ENCODE results near the gene PRKAG2. TPM values are rescaled to one million over a fixed set of nuclear protein-coding genes. Genes with fewer than 3 reads are reported as not detected.

PRKAG2 gene
- total RNA-seq, 1 donor from 2014 or later: 18.5 TPM

DNA sequence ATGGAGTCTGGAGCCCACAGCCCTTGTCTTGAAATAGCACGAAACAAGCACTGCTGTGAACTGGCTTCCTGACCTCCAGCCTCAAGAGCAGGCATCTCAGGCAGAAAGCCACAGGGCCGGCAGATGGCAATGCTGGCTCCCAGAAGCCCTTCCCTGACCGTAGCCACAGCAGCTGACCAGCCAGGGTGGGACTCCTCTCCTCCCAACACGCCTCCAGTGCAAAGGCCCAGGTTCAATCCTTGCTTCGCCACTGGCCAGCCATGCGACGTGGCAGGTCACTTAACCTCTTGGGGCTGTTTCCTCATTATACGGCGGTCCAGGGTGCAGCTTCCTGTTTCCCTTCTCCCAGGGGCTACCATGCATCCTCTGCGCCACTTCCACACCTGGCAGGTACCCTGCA, 12.8 kb downstream of the PRKAG2 start:
- Mint-ChIP-seq H3K27me3 (ENCODE audit: insufficient read depth) (no peaks in the 10 kb centered on the region), H3K4me3 (no peak overlapping the region), H3K9me3 (no peaks in the 10 kb centered on the region), H3K36me3 (ENCODE audit: low read depth) (no peaks in the 10 kb centered on the region), H3K4me1 (ENCODE audit: low read depth) (no peaks in the 10 kb centered on the region), H3K27ac (no peak overlapping the region)
- intact Hi-C loops (cut with micrococcal nuclease): no loop called here
- DNase-seq (ENCODE audit: low spot score): no peak

DNA sequence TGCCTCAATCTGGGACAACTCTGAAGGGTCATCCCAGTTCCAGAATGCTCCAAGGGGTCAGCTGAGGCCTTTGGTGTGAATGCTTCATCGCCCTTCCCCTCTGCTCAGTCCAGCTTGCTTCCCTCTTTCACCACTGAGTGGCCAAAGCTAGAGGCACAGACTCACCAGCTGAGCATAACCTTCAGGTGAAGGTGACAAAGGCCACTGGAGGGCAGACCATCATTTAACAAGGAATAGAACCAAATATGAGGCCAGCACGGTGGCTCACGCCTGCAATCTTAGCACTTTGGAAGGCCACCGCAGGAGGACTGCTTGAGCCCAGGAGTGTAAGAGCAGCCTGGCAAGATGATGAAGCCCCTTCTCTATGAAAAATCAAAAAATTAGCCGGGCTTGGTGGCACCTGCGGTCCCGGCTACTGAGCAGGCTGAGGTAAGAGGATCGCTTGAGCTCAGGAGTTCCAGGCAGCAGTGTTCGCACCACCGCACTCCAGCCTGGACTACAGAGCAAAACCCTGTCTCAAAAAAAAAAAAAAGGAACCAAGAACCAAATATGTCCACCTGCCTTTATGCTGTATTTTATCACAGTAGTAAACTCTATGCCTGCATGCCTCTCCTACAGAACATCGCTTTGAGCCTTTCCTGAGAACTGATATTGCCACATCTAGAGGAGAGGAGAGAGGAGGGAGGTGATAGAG, 13.4 kb downstream of the PRKAG2 start:
- no peak for DNase-seq (ENCODE audit: low spot score)
- no peaks in the 10 kb centered on the region for H3K36me3 Mint-ChIP-seq (ENCODE audit: low read depth)
- no peaks in the 10 kb centered on the region for H3K27me3 Mint-ChIP-seq (ENCODE audit: insufficient read depth)
- intact Hi-C loops (cut with micrococcal nuclease): no loop called here
- H3K4me1 Mint-ChIP-seq (ENCODE audit: low read depth): no peaks in the 10 kb centered on the region
- H3K9me3 Mint-ChIP-seq: no peaks in the 10 kb centered on the region
- no peak overlapping the region for H3K27ac Mint-ChIP-seq
- no peak overlapping the region for H3K4me3 Mint-ChIP-seq

GRCh38 chr7:151862606-151863381, 14.1 kb downstream of the PRKAG2 start:
- H3K4me3 Mint-ChIP-seq: no peak overlapping the region
- H3K4me1 Mint-ChIP-seq (ENCODE audit: low read depth): no peaks in the 10 kb centered on the region
- no peaks in the 10 kb centered on the region for H3K36me3 Mint-ChIP-seq (ENCODE audit: low read depth)
- no peaks in the 10 kb centered on the region for H3K27me3 Mint-ChIP-seq (ENCODE audit: insufficient read depth)
- no peaks in the 10 kb centered on the region for H3K9me3 Mint-ChIP-seq
- no peak overlapping the region for H3K27ac Mint-ChIP-seq
- DNase-seq (ENCODE audit: low spot score): no peak
- intact Hi-C loops (cut with micrococcal nuclease): no loop called here

- no peaks in the 10 kb centered on the region for H3K27me3 Mint-ChIP-seq (ENCODE audit: insufficient read depth)
- no peak for DNase-seq (ENCODE audit: low spot score)
- H3K4me1 Mint-ChIP-seq (ENCODE audit: low read depth): no peaks in the 10 kb centered on the region
- H3K36me3 Mint-ChIP-seq (ENCODE audit: low read depth): no peaks in the 10 kb centered on the region
- no peak overlapping the region for H3K27ac Mint-ChIP-seq
- H3K4me3 Mint-ChIP-seq: no peak overlapping the region
- no peaks in the 10 kb centered on the region for H3K9me3 Mint-ChIP-seq
- intact Hi-C loops (cut with micrococcal nuclease): no loop called here
Observed at GRCh38 chr7:151861881-151862280, 15.0 kb downstream of the PRKAG2 start.

GRCh38 chr7:151860771-151861170, 16.1 kb downstream of the PRKAG2 start:
- H3K36me3 Mint-ChIP-seq (ENCODE audit: low read depth): no peaks in the 10 kb centered on the region
- H3K9me3 Mint-ChIP-seq: no peaks in the 10 kb centered on the region
- no peaks in the 10 kb centered on the region for H3K4me1 Mint-ChIP-seq (ENCODE audit: low read depth)
- intact Hi-C loops (cut with micrococcal nuclease): no loop called here
- H3K27me3 Mint-ChIP-seq (ENCODE audit: insufficient read depth): no peaks in the 10 kb centered on the region
- H3K4me3 Mint-ChIP-seq: no peak overlapping the region
- no peak for DNase-seq (ENCODE audit: low spot score)
- no peak overlapping the region for H3K27ac Mint-ChIP-seq

GRCh38 chr7:151859948-151860685, 16.8 kb downstream of the PRKAG2 start:
- H3K9me3 Mint-ChIP-seq: no peaks in the 10 kb centered on the region
- intact Hi-C loops (cut with micrococcal nuclease): no loop called here
- H3K36me3 Mint-ChIP-seq (ENCODE audit: low read depth): no peaks in the 10 kb centered on the region
- no peak overlapping the region for H3K27ac Mint-ChIP-seq
- no peaks in the 10 kb centered on the region for H3K27me3 Mint-ChIP-seq (ENCODE audit: insufficient read depth)
- no peak overlapping the region for H3K4me3 Mint-ChIP-seq
- H3K4me1 Mint-ChIP-seq (ENCODE audit: low read depth): no peaks in the 10 kb centered on the region
- DNase-seq (ENCODE audit: low spot score): no peak

GRCh38 chr7:151859111-151859947, 17.6 kb downstream of the PRKAG2 start:
- no peaks in the 10 kb centered on the region for H3K4me1 Mint-ChIP-seq (ENCODE audit: low read depth)
- H3K27ac Mint-ChIP-seq: no peak overlapping the region
- H3K9me3 Mint-ChIP-seq: no peaks in the 10 kb centered on the region
- intact Hi-C loops (cut with micrococcal nuclease): no loop called here
- H3K4me3 Mint-ChIP-seq: no peak overlapping the region
- no peak for DNase-seq (ENCODE audit: low spot score)
- H3K36me3 Mint-ChIP-seq (ENCODE audit: low read depth): no peaks in the 10 kb centered on the region
- no peaks in the 10 kb centered on the region for H3K27me3 Mint-ChIP-seq (ENCODE audit: insufficient read depth)

DNA sequence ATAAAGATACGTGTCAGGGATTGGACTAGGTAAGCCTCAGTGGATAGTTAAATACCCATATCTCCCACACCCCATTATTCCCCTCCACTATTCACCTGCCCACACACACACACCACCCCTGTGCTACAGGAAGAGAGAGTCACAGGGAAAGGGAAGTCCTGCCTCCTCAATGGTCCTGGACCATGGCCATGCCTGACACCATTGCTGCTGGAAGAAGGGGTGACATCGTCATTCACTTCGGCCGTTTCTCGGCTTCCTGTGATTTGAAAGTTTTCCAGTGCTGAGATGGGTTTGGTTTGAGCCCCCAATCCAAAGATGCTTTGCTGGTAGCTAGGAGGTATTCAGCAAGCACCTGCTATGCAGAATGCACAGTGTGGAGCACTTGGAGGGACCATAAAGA, 18.5 kb downstream of the PRKAG2 start:
- H3K27me3 Mint-ChIP-seq (ENCODE audit: insufficient read depth): no peaks in the 10 kb centered on the region
- H3K9me3 Mint-ChIP-seq: no peaks in the 10 kb centered on the region
- no peak overlapping the region for H3K27ac Mint-ChIP-seq
- no peak for DNase-seq (ENCODE audit: low spot score)
- H3K36me3 Mint-ChIP-seq (ENCODE audit: low read depth): no peaks in the 10 kb centered on the region
- no peaks in the 10 kb centered on the region for H3K4me1 Mint-ChIP-seq (ENCODE audit: low read depth)
- intact Hi-C loops (cut with micrococcal nuclease): no loop called here
- no peak overlapping the region for H3K4me3 Mint-ChIP-seq

- peaks cover 1% of the 10 kb centered on the region for H3K27me3 Mint-ChIP-seq (ENCODE audit: insufficient read depth)
- H3K4me1 Mint-ChIP-seq (ENCODE audit: low read depth): no peaks in the 10 kb centered on the region
- H3K27ac Mint-ChIP-seq: no peak overlapping the region
- intact Hi-C loops (cut with micrococcal nuclease): no loop called here
- DNase-seq (ENCODE audit: low spot score): no peak
- no peaks in the 10 kb centered on the region for H3K36me3 Mint-ChIP-seq (ENCODE audit: low read depth)
- H3K4me3 Mint-ChIP-seq: no peak overlapping the region
- H3K9me3 Mint-ChIP-seq: no peaks in the 10 kb centered on the region
Observed at GRCh38 chr7:151857866-151858450, 19.0 kb downstream of the PRKAG2 start.

- H3K4me3 Mint-ChIP-seq: no peak overlapping the region
- DNase-seq (ENCODE audit: low spot score): no peak
- no peaks in the 10 kb centered on the region for H3K4me1 Mint-ChIP-seq (ENCODE audit: low read depth)
- H3K27ac Mint-ChIP-seq: no peak overlapping the region
- peaks cover 6% of the 10 kb centered on the region for H3K27me3 Mint-ChIP-seq (ENCODE audit: insufficient read depth)
- intact Hi-C loops (cut with micrococcal nuclease): no loop called here
- H3K36me3 Mint-ChIP-seq (ENCODE audit: low read depth): no peaks in the 10 kb centered on the region
- no peaks in the 10 kb centered on the region for H3K9me3 Mint-ChIP-seq
Observed at GRCh38 chr7:151857412-151857811, 19.5 kb downstream of the PRKAG2 start.

- Mint-ChIP-seq H3K27me3 (ENCODE audit: insufficient read depth) (peaks cover 6% of the 10 kb centered on the region), H3K4me1 (ENCODE audit: low read depth) (peaks cover 4% of the 10 kb centered on the region), H3K27ac (no peak overlapping the region), H3K4me3 (no peak overlapping the region), H3K9me3 (no peaks in the 10 kb centered on the region), H3K36me3 (ENCODE audit: low read depth) (no peaks in the 10 kb centered on the region)
- intact Hi-C loops (cut with micrococcal nuclease): no loop called here
- DNase-seq (ENCODE audit: low spot score): no peak
Observed at GRCh38 chr7:151856516-151856915, 20.4 kb downstream of the PRKAG2 start.

DNA sequence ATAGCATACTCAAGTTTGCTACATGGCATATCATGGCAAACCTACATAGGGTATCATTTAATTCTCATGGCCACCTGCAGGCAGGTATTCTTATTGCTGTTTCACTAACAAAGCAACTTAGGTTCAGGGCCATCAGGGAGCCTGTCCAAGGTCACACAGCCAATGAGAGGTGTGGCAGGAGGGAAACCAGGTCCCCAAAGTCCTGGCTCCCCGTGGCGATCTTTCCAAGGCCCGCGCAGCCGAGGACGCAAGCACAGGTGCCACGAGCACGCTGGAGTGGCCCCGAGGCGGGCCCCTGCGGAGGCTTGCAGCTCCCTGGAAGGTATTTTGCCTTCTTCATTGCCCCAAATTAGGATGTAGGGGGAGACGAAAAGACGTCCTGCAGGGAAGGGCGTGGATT, 20.8 kb downstream of the PRKAG2 start:
- H3K27me3 Mint-ChIP-seq (ENCODE audit: insufficient read depth): peaks cover 6% of the 10 kb centered on the region
- H3K4me3 Mint-ChIP-seq: no peak overlapping the region
- H3K9me3 Mint-ChIP-seq: no peaks in the 10 kb centered on the region
- no peak overlapping the region for H3K27ac Mint-ChIP-seq
- peaks cover 8% of the 10 kb centered on the region for H3K4me1 Mint-ChIP-seq (ENCODE audit: low read depth)
- intact Hi-C loops (cut with micrococcal nuclease): no loop called here
- DNase-seq (ENCODE audit: low spot score): no peak
- H3K36me3 Mint-ChIP-seq (ENCODE audit: low read depth): no peaks in the 10 kb centered on the region
